Measurements from ENCODE around the gene KHK.

Gene KHK

GRCh38 chr2:27133905-27134780, 47.6 kb downstream of the KHK start, which contains the start of gene PREB:
Gene PREB, minus strand, starts transcription at chr2:27134636. Its CDS starts 215 bp downstream, at chr2:27134421.
- TF ChIP-seq, protein P1, sequence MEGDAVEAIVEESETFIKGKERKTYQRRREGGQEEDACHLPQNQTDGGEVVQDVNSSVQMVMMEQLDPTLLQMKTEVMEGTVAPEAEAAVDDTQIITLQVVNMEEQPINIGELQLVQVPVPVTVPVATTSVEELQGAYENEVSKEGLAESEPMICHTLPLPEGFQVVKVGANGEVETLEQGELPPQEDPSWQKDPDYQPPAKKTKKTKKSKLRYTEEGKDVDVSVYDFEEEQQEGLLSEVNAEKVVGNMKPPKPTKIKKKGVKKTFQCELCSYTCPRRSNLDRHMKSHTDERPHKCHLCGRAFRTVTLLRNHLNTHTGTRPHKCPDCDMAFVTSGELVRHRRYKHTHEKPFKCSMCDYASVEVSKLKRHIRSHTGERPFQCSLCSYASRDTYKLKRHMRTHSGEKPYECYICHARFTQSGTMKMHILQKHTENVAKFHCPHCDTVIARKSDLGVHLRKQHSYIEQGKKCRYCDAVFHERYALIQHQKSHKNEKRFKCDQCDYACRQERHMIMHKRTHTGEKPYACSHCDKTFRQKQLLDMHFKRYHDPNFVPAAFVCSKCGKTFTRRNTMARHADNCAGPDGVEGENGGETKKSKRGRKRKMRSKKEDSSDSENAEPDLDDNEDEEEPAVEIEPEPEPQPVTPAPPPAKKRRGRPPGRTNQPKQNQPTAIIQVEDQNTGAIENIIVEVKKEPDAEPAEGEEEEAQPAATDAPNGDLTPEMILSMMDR (IDR thresholded peaks at IDR 0.05; ENCODE audit: borderline replicate concordance, control extremely low read depth, extremely low read depth, insufficient read depth, missing control alignments) = peak; percentile 25
- peak; percentile 100 for DNase-seq (ENCODE audit: low spot score)
- in situ Hi-C loops (cut with MboI; ENCODE audit: low sequenced_read_pairs, unreplicated experiment) = no loop called here

DNA sequence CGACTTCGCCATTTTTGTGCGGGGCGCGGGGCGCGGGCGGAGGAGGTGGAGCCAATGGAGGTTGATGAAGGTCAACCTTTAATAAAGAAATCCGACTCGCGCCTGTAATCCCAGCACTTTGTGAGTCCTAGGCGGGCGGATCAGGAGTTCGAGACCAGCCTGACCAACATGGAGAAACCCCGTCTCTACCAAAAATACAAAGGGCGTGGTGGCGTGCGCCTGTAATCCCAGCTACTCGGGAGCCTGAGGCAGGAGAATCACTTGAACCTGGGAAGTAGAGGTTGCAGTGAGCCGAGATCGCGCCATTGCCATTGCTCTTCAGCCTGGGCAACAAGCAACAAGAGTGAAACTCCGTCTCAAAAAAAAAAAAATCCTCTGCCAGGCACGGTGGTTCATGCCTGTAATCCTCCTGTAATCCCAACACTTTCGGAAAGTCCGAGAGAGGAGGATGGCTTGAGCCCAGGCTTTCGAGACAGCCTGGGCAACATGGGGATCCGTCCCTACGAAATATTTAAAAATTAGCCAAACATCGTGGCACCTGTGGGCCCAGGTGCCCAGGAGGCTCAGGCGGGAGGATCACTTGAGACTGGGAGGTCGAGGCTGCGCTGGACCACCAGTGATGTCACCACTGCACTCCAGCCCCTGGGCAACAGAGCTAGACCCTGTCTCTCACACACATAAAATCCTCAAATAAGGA, 48.4 kb downstream of the KHK start:
- TF ChIP-seq, protein P1 (IDR thresholded peaks at IDR 0.05; ENCODE audit: borderline replicate concordance, control extremely low read depth, extremely low read depth, insufficient read depth, missing control alignments) = no peak
- in situ Hi-C loops (cut with MboI; ENCODE audit: low sequenced_read_pairs, unreplicated experiment) = no loop called here
- DNase-seq (ENCODE audit: low spot score) = no peak

- DNase-seq (ENCODE audit: low spot score) = no peak
- TF ChIP-seq, protein P1 (IDR thresholded peaks at IDR 0.05; ENCODE audit: borderline replicate concordance, control extremely low read depth, extremely low read depth, insufficient read depth, missing control alignments) = no peak
- in situ Hi-C loops (cut with MboI; ENCODE audit: low sequenced_read_pairs, unreplicated experiment) = no loop called here
These were observed 48.9 kb downstream of the KHK start for GRCh38 chr2:27135478-27135955.

DNA sequence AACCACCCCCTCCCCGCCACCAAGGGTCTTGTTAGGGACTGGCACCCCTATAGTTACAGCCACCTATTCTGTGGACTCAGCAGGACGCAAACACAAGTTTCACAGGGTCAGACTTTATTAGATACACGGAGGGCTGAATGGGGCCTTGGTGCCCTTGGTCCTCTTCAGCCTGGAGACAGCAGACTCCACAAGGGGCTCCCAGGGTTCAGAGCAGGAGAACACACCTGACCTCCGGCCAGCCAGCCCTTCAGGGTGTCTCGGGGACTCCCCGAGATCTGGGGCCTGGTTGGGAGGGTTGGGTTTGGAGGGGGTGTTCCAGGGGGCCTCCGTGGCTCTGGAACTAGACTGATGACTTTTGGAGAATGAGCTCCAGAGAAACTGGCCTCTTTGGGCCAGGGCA, 50.2 kb downstream of the KHK start:
- in situ Hi-C loops (cut with MboI; ENCODE audit: low sequenced_read_pairs, unreplicated experiment) = no loop called here
- DNase-seq (ENCODE audit: low spot score) = no peak
- TF ChIP-seq, protein P1 (IDR thresholded peaks at IDR 0.05; ENCODE audit: borderline replicate concordance, control extremely low read depth, extremely low read depth, insufficient read depth, missing control alignments) = no peak

- DNase-seq (ENCODE audit: low spot score) = no peak
- in situ Hi-C loops (cut with MboI; ENCODE audit: low sequenced_read_pairs, unreplicated experiment) = no loop called here
- TF ChIP-seq, protein P1 (IDR thresholded peaks at IDR 0.05; ENCODE audit: borderline replicate concordance, control extremely low read depth, extremely low read depth, insufficient read depth, missing control alignments) = no peak
These were observed 50.9 kb downstream of the KHK start for GRCh38 chr2:27137322-27137935.

DNA sequence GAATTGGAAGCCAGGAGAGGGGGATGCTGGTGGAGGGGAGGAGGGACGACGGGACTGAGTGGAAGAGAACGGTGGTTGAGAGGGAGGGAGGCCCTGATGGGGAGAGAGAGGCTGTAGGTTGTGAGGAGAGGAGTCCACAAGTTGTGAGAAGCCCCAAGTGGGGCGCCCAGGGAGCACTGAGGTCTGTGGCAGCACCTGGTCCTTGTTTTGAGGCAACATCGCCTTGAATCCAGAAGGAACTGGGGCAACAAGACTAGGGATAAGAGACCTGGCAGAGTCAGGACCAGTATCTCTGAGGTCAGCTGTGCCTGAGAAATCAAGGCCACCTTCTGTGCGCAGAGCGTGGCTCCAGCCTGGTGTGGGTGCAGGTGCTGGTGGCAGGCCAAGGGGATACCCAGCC, 51.5 kb downstream of the KHK start:
- in situ Hi-C loops (cut with MboI; ENCODE audit: low sequenced_read_pairs, unreplicated experiment) = no loop called here
- TF ChIP-seq, protein P1 (IDR thresholded peaks at IDR 0.05; ENCODE audit: borderline replicate concordance, control extremely low read depth, extremely low read depth, insufficient read depth, missing control alignments) = no peak
- DNase-seq (ENCODE audit: low spot score) = no peak

Data from GM13976 (cell line).